DND-41 (cell line): ENCODE measurements around the gene TBC1D1.
A peak's percentile ranks its signal among the peaks of the same experiment; 100 is the strongest.

ENCODE experiments used
- CTCF ChIP-seq: IDR thresholded peaks from 2 replicates; pipeline ENCODE4 v1.5.1; 2012; ENCODE audit warnings: borderline replicate concordance, low read length, moderate library complexity, mild to moderate bottlenecking; ENCODE audit not compliant: poor library complexity, severe bottlenecking; ENCODE audit errors: extremely low read depth
- EZH2 ChIP-seq: IDR thresholded peaks from 3 replicates; pipeline ENCODE4 v1.6.1; 2012; ENCODE audit warnings: borderline replicate concordance, low read depth, mild to moderate bottlenecking, moderate library complexity, low read length, inconsistent platforms; ENCODE audit not compliant: severe bottlenecking

DNA sequence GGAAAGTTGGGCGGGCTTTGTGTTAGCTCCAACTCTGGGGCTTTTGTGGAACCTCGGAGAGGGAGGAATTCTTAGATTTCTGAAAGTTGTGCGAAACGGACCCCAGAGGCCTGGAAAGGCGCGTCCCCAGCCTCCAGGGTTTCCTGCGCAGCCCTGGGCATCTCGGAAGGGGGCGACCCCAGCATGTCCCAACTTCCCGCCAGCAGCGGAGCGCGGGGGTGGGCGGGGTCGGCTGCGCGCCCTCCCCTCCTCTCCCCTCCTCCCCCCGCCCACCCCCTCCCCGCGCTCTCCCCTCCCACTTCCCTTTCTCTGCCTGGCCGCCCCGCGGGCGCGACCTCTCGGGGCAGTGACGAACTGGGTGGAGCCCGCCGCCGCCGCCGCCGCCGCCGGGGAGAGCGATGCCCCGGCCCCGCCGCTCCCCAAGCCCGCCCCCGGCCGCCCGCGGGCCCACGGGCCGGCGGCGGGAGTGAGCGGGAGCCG, 86.1 kb downstream of the TBC1D1 start:
- peak; percentile 43 for TF ChIP-seq CTCF
- TF ChIP-seq EZH2, result no peak
